Breast epithelium (tissue), 3 donors: ENCODE data around the gene PRIM1.

ENCODE experiments used
- CTCF ChIP-seq, 3 donors: fragments of 450-650 bp; IDR thresholded peaks; one replicate each; pipeline ENCODE4 v1.5.1; 2016 to 2017; ENCODE audit warnings: antibody characterized with exemption in 3 of 3, mild to moderate bottlenecking in 3 of 3, moderate library complexity in 3 of 3
- POLR2A ChIP-seq: fragments of 450-650 bp; IDR thresholded peaks from one replicate; pipeline ENCODE4 v1.6.1; 2016; ENCODE audit warnings: antibody characterized with exemption, mild to moderate bottlenecking, moderate library complexity
- POLR2AphosphoS5 ChIP-seq, 3 donors: sonication (generic); formaldehyde crosslinking; IDR thresholded peaks; one replicate each; pipeline ENCODE4 v1.6.1; 2017; ENCODE audit warnings: antibody characterized with exemption in 3 of 3

- TF ChIP-seq CTCF (IDR thresholded peaks at IDR 0.05) = no peak
- no peak for TF ChIP-seq POLR2AphosphoS5 (IDR thresholded peaks at IDR 0.05)
- no peak for TF ChIP-seq POLR2A
These were observed 58.0 kb downstream of the PRIM1 start for GRCh38 chr12:56694161-56694560.
